Measurements from ENCODE around the gene SF3B2.
"Not testable (repeated sequence)": the region's sequence is repeated elsewhere in the genome, so short reads cannot be mapped to it uniquely, and the experiment has no call there.

The SF3B2 gene, protein sequence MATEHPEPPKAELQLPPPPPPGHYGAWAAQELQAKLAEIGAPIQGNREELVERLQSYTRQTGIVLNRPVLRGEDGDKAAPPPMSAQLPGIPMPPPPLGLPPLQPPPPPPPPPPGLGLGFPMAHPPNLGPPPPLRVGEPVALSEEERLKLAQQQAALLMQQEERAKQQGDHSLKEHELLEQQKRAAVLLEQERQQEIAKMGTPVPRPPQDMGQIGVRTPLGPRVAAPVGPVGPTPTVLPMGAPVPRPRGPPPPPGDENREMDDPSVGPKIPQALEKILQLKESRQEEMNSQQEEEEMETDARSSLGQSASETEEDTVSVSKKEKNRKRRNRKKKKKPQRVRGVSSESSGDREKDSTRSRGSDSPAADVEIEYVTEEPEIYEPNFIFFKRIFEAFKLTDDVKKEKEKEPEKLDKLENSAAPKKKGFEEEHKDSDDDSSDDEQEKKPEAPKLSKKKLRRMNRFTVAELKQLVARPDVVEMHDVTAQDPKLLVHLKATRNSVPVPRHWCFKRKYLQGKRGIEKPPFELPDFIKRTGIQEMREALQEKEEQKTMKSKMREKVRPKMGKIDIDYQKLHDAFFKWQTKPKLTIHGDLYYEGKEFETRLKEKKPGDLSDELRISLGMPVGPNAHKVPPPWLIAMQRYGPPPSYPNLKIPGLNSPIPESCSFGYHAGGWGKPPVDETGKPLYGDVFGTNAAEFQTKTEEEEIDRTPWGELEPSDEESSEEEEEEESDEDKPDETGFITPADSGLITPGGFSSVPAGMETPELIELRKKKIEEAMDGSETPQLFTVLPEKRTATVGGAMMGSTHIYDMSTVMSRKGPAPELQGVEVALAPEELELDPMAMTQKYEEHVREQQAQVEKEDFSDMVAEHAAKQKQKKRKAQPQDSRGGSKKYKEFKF

DNA sequence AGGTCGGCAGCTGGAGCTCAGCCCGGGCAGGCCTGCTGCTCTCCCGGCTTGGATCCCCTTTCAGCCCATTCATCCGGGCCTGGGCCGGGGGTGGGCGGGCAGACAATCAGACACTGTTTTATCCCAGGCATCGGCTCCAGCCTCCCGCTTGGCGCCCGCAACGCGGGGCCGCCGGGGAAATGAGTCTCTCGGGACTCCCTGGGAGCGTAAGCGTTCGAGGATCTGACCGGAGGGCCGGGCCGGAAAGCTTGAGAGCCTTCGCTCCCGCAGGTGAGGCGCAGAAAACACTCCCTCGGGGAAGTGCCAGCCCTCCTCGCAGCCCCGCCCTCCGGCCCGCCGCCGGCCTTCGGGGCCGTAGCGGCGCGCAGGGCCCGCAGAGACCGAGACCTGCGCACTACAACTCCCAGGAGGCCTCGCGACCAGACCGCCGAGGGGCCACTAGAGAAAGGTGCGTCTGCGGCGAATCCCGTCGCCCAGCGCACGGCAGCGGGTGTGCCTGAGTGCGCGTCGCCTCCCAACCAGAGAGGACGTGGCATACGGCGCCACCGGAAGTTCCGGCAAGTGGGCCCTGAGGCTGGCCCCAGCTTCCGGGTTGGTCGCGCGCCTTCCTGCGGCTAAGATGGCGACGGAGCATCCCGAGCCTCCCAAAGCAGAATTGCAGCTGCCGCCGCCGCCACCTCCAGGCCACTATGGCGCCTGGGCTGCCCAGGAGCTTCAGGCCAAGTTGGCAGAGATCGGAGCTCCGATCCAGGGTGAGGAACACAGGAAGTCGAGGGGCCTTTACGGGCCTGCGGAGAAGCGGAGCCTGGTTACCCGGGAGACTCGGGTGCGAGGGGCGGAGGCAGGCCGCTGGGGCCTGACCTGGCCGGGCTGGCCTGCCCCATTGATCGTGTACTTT lies at the start of gene SF3B2:
TSS of gene SF3B2 (plus strand) at position 599 of the 898 bp plus-strand sequence. CDS start at position 620, 21 bp downstream.
- peak; percentile 97 for DNase-seq

DNA sequence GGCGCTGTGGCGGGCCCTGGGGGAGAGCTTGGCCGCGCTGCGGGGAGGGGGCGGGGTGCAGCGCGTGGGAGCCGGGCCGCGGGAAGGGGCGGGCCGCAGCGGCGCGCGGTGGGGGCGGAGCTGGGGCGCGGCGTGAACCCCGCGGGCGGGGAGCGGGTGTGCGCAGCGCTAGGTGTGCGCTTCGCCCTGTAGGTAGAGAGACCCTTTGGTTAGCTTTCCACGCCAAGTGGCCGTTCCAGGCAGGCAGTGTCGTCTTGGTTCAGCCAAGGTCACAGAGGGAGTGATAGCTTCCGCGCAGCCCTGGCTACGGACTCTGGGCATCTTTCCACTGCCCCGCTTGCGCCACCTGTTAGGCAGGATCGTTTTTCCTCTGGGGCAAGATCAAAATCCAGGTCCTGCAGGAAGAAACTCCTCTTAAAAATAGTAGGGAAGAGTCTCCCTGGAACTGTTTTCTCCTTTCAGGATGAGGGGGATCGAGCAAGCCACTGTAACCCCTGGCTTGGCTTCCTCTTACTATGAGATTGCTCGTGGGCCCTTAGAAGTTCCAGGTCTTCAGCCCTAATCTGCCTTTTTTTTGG lies 49.4 kb upstream of the SF3B2 start:
- DNase-seq, result no peak

DNA sequence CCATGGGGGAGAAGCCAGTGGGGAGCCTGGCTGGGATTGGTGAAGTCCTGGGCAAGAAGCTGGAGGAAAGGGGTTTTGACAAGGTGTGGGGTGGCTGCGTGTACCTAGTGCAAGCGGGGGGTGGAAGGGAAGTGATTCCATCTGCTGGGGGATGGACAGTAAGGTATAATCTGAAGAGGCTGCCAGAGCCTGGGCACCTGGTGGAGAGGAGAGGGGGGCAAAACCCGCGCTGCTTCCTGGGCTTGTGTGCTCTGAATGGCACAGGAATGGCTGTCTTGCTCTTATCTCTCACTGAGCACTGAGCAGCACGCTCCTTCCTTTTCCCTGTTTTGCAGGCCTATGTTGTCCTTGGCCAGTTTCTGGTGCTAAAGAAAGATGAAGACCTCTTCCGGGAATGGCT lies 48.9 kb upstream of the SF3B2 start:
- DNase-seq, result no peak

DNA sequence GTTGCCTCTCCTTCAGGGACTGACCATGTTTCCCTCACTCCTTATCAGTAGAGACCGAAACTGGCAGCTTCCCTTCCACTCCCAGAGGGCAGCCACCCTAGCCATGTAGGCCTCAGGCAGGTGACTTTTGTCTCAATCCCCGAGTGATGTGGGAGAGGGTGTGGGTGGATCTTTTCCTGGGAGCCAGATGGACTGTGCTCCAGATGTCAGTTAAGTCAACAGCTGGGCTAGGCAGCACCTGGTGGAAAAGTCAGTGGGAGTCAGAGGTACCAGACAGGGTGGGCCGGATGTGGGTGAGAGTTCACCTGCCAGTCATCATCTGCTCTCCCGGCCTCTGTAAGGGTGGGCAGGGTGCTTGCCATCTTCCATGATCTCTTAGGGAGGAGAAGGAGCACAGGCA lies 48.0 kb upstream of the SF3B2 start:
- no peak for DNase-seq

DNA sequence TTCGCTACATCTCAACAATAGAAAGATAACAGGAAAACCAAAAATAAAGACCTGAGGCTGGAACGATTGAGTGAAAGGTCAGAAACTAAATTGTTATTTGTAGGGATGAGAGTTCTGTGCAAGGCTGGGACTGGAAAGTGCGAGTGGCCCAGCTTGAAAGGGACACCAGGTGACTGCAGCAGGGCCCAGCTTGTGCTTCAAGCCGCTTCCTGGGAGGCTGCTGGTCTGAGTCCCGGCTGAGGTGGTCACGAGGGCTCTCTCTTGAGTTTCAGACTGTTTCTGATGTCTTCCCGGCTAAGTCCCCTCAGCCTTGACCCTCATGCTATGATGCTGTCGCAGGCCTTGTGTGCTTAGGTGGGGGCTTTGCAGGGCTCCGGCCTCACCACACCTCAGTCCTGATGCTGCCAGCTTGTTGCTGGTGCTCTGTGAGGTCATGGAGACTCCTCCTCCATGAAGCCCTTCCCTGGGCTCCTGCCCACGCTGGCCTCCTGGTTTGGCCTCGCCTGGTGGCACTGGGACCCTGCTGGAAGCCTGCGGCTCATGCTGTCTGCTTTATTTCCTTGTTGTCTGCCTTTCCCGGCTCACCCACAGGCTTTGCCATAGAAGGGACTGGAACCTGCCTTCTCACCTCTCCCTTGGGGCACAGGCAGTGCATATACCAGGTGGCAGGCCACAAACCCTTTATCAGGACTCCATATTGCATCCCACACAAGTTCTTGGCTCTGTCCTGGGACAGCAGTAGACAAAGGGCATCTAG lies 45.9 kb upstream of the SF3B2 start:
- DNase-seq, result no peak

DNA sequence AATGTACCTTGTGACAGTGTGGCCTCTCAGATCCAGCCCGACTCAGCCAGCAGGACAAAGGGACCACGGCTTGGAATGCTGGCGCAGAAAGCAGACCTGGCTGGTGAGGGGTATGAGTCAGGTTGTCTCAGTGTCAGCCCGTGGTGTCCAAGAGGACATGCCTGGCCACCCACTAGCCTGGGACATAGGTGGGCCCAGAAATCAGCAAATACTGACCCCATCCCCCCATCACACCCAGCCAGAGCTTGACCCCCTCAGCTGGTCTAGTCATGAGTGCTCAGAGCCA lies 45.3 kb upstream of the SF3B2 start:
- DNase-seq, result no peak

DNA sequence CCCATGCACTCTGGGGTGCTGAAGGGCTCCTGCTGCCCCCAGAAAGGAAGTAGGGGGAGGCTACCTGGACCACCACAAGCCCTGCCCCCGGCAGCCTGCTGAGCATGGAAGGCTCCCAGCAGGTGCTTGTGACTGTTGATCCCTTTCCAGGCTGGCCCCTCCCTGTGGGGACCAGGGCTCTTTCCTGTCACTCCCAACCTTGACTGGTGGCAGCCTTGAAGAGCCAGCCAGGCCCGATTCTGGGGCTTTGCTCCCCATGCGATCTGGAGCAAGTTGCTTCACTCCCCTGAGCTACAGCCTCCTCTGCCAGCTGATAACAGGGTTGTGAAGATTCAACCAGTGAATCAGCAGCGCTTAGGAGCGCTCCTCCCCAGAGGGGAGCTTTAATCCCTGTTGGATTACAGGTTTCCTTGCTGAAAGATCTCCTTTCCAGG lies 44.9 kb upstream of the SF3B2 start:
- no peak for DNase-seq

DNA sequence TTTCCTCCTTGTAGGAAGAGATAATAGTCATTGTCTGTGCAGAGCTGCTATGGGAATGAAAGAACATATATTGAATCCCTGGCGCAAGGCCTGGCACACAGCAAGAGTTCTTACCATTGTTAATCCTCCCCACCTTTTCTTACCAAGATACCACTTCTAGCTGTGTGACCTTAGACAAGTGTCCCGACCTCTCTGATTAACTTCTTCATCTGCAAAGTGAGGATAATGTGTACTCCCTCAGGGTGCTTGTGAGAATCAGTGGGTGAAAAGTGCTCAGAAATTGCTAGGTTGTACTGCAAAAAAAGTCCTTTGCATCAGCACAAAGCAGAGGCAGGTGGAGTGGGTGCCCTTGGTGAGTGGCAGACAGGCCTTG lies 44.1 kb upstream of the SF3B2 start:
- DNase-seq, result no peak

DNA sequence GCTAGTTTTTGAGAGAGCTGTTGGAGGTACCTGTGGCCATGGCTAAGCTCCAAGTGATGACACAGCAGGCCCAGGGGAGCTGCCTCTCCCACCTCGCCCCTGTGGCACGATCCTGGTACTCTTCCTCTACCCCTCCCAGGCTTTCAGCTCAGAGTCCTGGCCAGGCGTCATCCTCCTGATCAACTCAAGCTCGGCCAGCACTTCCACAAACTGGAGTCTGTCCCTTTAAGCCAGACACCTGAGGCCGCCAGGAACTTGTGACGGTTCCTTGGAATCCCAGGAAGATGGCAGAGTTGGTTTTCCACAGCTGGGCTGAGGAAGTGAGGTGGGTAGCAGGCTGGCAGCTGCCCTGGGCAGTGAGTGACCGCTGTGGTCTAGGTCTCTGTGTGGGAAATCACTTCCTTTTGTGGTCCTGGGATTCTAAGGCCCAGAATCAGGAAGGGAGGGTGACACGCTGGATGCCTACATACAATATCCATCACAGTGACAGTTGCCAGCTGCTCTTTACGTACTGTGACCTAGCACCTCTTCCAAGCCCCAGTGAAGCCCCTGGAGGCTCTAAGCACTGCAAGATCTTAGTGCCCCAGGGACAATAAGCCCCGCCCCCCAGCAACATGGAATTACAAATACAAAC lies 43.6 kb upstream of the SF3B2 start:
- peak in 1 of 2 experiments; percentile 26 for DNase-seq

DNA sequence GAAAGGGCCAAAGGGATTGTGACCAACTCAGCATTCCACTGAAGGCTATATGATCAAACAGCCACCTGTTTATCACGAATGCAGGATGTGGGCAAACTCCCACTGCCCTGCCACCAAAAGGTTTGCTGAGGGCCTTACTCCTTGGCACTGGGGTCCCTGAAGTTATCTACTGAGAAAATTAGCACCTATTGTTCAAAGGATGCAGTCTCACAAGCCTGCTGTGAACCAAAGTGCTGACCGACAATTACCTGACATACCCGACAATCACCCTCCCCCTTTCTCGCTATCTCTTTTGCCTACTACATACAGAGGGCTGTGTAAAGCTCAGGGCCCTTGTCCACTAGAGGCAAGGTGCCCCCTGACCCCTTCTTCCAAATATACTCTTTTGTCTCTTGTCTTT lies 42.1 kb upstream of the SF3B2 start:
- DNase-seq, result not testable (repeated sequence)

DNA sequence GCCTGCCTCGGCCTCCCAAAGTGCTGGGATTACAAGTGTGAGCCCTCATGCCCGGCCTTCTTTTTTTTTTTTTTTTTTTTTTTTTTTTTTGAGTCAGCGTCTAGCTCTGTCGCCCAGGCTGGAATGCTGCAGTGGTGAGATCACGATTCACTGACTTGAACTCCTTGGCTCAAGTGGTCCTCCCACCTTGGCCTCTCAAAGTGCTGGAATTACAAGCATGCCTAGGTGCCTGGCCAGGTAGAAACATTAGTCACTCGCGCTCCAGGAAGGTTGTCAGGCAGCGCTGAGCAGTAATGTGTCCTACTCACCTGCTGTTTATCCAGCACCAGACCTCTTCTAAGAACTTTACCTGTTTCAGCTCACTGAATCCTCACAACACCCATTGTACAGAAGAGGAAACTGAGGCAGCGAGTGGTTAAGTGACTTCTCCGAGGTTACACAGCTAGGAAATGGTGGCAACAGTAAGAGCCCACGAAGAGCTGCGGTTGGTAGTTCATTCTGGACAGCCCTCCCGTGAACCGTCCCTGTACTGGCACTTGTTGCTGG lies 40.9 kb upstream of the SF3B2 start:
- no peak for DNase-seq

DNA sequence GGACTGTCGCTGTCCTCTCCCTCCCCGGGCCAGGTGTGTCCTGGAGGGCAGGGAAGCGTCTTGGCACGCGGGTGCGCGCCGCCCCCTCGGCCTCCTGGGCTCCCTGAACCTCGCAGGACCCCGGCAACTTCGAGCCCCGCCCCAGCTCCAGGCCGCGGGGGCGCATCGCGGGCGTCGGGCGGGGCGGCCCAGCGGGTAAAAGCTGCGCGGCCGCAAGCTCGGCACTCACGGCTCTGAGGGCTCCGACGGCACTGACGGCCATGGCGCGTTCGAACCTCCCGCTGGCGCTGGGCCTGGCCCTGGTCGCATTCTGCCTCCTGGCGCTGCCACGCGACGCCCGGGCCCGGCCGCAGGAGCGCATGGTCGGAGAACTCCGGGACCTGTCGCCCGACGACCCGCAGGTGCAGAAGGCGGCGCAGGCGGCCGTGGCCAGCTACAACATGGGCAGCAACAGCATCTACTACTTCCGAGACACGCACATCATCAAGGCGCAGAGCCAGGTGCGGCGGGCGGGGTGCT lies 40.3 kb upstream of the SF3B2 start, which contains the start of gene CST6:
TSS of gene CST6 (plus strand) at position 224 of the 519 bp plus-strand sequence. CDS start at position 261, 37 bp downstream.
- no peak for DNase-seq

DNA sequence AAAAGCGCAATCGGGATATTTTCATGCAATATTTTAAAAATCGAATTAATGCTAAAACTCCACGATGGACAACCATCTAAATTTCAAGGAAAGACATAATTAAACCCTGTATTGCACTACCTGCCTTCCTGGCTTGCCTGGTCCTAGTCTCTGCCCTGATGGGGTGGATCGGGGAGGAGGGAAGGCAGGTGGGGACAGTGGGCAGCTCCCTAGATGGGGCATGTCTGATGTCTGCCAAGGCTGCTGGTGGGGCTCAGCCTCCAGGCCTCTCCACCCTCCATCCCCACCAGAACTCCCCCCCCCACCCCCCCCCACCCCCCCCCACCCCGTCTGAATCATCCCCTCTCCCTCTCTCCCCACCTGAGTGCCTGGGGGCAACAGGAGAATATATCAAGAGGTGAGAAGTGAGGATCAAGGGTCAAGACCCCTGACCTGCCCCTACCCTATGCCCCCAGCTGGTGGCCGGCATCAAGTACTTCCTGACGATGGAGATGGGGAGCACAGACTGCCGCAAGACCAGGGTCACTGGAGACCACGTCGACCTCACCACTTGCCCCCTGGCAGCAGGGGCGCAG lies 39.7 kb upstream of the SF3B2 start:
- no peak for DNase-seq

DNA sequence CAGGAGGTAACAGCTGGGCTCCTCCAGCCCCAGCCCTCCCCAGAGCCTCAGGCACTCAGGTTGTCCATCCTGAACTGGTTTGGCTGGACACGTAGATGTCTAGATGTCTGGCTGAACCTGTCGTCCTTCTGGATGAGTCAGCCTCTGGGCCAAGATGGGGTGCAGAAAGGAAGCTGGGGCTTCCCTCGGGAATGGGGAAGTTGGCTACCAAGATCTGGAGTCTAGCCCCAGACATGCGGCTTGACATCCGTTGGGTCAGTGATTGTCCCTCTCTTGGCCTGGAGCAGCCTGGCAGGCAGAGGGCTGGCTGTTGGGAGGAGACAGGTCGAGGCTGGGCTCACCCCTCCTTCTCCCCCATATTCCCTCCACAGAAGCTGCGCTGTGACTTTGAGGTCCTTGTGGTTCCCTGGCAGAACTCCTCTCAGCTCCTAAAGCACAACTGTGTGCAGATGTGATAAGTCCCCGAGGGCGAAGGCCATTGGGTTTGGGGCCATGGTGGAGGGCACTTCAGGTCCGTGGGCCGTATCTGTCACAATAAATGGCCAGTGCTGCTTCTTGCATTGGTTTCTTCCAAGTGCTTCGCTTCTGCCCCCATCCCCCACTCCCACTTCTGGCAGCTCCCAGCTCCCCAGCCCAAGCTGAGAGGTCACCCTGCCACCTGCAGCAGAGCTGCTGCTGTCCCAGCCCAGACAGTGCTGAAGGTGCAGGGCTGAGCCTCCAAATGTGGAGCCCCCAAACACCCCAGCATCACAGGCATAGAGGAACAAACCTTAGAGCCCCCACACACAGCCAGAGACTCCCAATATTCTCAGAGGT lies 39.0 kb upstream of the SF3B2 start:
- DNase-seq, result no peak

DNA sequence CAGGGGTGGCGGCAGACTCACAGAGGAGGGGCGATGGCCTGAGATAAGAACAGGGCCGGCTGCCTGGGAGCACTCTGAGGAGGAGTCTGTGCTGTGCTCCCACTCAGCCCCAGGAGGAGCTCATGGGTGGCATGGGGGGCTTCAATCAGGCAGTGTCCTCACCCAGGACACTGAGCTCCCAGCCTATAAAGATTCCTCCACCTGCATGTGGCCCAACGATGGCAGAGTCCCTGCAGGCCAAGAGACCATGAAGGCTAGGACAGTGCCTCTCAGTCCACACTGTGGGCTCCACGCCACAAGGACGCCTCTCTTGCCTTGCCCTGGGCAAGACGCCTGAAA lies 38.4 kb upstream of the SF3B2 start:
- no peak for DNase-seq

DNA sequence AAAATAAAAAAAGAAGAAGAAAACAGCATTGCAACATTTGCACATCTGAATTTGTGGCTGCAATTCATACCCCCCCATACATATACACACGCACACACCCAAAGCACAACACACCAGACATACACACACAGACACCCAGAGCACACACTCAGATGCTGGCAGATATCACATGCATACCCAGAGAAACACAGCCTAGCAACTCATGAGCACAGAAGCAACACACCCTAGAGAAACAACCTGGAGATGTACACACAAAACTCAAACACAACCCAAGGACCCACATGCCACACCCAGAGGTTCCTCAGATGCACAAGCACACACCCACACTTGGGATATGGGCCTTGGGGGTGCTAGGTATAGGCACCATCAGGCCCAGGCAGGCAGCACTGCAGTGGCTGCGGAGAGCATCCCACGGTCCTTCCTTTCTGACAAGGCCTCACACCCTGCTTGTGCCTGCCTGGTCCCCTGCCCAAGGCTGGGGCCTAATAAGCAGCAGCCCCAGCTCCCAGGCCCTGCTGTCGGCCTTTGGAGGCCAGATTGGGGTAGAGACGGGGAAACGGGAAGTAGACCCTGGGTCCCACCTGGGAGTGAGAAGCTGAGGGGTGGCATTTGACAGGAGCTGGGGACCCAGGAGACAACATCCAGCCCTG lies 37.2 kb upstream of the SF3B2 start:
- no peak for DNase-seq

DNA sequence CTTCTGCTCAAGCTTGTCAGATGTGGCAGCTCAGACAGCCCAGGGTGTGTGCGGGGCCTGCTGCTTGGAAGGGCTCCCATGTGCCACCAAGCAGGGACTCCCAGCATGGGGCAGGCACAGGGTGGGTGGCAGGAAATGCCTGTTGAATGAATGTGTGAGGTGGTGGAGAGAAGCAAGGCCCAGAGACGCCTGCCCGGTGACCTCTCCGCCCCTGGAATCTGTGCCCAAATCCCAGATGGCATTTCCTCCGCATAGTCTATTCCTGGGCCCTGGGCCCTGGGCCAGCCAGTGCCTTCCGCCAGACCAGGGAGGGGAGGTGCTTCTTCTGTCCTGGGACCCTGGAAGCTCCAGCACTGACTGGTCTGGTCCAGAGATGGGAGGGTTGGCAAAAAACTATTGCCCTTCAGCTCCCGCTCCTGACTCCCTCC lies 36.7 kb upstream of the SF3B2 start:
- no peak for DNase-seq

DNA sequence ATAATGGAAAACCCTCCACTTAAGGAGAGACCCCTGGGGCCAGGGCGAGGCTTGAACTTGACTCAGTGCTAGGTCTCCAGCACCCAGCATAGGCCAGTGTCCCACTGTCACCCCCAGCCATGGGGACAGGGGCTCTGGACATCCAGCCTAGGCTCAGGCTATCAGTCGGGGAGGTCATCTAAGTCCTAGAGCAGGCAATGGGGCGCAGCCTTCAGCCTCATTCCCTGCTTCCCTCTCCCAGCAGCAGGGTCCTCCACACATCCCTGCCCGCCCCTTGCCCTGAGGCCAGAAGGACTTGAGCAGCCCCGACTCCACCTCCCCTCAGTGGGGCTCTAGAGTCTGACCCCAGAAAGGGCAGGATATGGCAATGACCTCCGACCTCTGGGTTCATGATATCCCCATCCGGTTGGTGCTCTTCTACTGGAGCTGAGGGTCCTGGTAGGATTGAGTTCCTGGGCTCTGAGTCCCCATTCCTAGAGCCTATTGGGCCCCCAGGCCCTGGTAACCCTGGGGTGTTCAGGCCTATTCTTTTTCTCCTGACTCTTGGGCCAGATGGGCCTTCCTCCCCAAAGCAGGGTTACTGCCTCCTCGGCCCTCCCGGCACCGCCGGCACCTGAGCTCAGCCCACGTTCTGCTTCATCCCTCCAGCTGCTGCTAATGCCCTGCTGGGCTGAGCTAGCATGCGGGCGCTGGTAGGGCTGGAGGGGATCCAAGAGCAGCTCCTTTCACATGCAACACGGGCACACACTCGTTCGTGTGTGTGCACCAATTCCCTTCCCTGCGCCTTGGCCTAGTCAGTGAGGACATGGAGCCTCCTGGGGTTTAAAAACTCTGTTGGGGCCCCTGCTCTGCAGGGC lies 36.0 kb upstream of the SF3B2 start:
- DNase-seq, result no peak

All from SHP77 (cell line).